GM18520 (cell line): ENCODE data around the gene LCMT1.
"Not testable (repeated sequence)": the region's sequence is repeated elsewhere in the genome, so short reads cannot be mapped to it uniquely, and the experiment has no call there.

Experiments
- ATAC-seq: cut with Tn5 transposase; IDR thresholded peaks from one replicate; pipeline ENCODE4 v1.9.1; 2021; ENCODE audit not compliant: unreplicated experiment

Gene LCMT1

GRCh38 chr16:25111403-25112166 is at the start of gene LCMT1:
TSS of gene LCMT1 (plus strand) at chr16:25111742. CDS start at chr16:25111884, 142 bp downstream.
- peak; percentile 88 for ATAC-seq

GRCh38 chr16:25063102-25063501 is 48.4 kb upstream of the LCMT1 start:
- ATAC-seq = no peak

- no peak for ATAC-seq
Observed at GRCh38 chr16:25063865-25064264, 47.7 kb upstream of the LCMT1 start.

- ATAC-seq = not testable (repeated sequence)
Observed at GRCh38 chr16:25064281-25064680, 47.3 kb upstream of the LCMT1 start.

DNA sequence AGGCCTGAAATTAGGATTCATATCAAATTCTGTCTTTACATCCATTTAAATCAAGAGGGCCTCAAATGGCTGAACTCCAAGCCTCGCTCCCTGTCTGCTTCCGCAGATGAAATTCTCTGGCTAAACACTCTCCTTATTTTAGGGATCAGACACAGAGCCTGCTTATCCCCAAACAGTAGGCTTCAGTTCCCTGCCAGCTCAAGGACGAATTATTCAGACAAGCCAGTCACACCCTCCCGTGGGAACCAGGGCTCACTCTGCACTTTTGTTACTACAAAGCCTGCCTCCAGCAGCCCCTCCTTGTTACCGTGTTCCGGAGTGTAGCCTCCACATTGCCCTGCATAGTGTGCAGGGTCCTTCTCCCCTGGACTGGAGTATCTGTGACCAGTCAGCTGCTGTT is 46.6 kb upstream of the LCMT1 start:
- no peak for ATAC-seq

GRCh38 chr16:25065899-25066298 is 45.6 kb upstream of the LCMT1 start:
- no peak for ATAC-seq

GRCh38 chr16:25066426-25066746 is 45.2 kb upstream of the LCMT1 start:
- no peak for ATAC-seq

DNA sequence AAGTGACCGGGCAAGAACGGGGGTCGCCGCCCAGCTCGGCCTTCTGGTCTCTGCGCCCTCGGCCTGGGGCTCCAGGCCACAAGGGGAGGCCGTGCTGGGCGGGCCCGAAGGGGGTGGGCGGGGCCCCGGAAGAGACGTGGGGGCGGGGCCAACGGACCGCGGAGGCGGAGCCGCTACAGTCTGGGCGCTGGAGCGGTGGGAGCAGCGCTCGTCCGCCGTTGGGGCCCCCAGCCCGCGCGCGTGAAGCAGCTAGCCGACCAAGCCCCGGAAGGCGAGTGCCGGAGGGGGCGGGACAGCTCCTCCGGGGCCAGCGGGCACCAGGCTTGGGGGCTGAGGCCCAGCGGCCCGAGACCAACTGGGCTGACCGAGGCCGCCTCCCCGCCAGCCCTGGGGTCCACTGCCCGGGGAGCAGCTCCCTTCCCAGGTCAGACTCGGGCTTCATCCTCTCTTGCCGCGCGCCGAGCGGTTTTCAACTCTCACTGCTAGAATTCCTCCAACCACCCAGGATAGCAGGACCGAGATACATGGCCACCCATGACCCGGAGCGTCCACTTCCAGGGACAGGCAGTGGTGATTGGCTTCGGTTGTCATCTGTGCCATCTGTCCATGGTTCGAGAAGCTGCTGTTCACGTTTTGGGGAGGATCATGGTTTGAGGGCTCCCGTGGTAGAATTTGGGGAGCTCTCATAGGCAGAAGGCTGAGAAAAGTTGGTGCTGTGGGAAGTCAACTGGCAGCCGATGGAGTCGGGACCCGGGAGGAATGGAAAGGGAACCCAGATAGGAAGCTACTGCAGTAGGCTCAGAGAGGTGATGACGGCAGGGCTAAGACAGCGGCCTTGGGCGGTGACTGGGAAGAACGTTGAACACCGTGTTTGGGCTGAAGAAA is 44.6 kb upstream of the LCMT1 start:
- ATAC-seq = peak; percentile 83

DNA sequence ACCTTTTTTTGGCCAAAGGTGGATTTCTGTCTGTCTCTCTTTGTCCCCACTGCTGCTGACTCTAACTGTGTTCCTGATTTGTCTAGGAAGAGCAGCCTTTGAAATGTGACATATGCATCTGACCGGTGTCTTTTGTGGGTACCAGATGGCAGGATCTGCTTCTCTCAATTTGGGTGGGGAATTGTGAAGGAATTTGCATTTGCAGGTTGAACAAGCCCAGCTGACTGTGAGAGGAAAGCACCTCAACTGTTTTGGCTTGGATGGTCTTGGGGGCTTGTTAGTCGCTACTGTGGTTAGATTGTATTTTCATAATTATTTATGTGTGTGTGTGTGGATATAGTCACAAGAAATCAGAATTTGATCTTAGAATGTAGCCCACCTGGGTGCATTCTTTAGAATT is 37.7 kb upstream of the LCMT1 start:
- ATAC-seq = no peak

DNA sequence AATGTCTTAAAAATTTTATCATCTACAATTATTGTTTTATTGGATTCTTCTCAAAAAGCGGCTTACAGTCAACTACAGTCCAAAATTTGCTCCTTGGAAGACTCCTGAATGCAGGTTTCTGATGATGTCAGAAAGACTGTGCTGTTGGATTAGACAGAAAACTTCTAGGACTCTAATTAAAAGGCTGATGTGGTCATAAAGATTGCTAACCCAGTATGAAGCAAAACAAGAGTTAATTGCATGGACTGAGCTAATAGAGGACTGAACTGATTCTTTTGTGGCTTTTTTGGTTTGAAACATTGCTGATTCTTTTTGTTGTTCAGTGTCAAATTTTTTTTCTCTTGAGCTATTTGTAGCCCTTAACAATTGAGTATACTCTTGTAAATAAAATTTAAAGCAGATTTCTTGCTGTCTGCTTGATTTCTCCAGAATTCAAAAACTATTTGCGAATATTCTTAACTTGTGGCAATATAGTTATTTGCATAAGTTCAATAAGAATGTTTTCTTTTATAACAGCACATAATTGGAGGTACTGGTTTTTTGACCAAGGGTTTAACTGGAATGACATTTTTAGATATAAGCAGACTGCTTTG is 33.1 kb upstream of the LCMT1 start:
- no peak for ATAC-seq

GRCh38 chr16:25079637-25080378 is 31.7 kb upstream of the LCMT1 start:
- no peak for ATAC-seq

DNA sequence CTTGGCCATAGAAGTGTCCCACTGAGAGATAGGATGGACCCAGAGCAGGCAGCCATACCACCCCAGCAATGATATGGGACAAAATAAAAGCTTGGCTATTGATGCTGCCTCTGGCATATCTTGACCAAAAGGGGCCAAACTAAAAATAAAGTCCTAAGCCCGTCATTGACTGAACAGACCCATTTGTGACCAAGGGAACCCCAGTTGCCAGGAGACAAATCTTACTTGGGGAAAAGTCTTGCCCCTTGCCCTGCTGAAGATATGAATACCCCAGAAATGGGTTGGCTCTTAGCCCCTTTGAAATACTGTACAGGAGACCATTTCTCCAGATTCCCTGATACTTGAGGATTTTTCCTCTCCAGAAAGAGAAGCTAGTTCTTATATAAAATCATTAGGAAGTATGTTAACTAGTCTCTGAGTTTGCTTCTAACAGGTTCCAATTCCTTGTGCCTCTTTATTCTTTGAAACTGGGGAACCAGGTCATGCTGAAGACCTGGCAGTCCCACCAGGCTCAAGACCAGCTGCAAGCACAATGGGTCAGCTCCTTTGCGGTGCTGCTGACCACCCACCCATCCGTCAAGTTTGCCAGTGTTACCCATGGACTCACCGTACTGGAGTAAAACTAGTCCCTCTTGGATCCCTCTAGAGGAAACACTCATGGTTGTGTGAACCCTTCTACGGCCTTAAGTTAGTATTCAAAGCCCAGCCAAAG is 31.0 kb upstream of the LCMT1 start:
- ATAC-seq = no peak

GRCh38 chr16:25081702-25082101 is 29.8 kb upstream of the LCMT1 start:
- no peak for ATAC-seq

DNA sequence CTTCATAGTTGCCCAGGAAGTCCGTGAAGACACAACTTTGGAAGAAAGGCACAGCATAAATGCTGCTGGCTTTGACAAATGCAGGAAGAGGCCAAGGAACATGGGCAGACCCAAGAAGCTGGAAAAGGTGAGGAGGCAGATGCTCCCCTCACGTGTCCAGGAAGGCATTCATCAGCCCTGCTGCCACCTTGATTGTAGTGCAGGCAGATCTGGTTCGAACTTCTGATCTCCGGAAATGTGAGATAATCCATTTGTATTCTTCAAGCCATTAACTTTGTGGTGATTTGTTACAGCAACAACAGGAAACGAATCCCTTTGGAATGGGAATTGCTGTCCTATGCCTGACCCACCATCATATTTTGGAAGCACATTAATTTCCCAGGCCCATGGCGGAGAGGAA is 28.5 kb upstream of the LCMT1 start:
- no peak for ATAC-seq

DNA sequence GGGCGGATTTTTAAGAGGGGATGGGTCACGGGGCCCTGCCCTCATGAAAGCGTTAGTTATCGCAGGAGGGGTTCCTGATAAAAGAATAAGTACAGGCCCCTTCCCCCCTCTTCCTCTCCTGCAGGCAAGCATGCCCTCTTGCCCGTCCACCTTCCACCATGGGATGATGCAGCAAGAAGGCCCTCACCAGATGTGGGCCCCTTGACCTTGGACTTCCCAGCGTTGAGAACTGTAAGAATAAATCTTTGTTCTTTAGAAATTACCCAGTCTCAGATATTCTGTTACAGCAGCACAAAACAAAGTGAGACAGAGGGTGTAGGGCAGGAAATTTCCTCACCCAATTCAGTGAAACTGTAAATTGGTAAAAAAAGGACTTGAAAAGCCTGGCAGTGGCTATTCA is 27.8 kb upstream of the LCMT1 start:
- ATAC-seq = no peak

- no peak for ATAC-seq
Observed at GRCh38 chr16:25084797-25085196, 26.7 kb upstream of the LCMT1 start.

- ATAC-seq = no peak
Observed at GRCh38 chr16:25087761-25088160, 23.8 kb upstream of the LCMT1 start.

- ATAC-seq = no peak
Observed at GRCh38 chr16:25089351-25089750, 22.2 kb upstream of the LCMT1 start.

GRCh38 chr16:25092441-25092840 is 19.1 kb upstream of the LCMT1 start:
- no peak for ATAC-seq

- no peak for ATAC-seq
Observed at GRCh38 chr16:25093208-25094061, 18.1 kb upstream of the LCMT1 start.
